ENCODE measurements around the gene CLIP2. TPM values are rescaled to one million over a fixed set of nuclear protein-coding genes. Genes with fewer than 3 reads are reported as not detected.

CLIP2 gene
- total and polyA plus RNA-seq, 2 of the 4 experiments (the other 2 are of a cell fraction) = 18.1 to 20.7 TPM

GRCh38 chr7:74304550-74304949, 15.3 kb downstream of the CLIP2 start:
- no TSS peak for BruUV-seq (replicated peaks)
- Histone ChIP-seq H3K4me1 (ENCODE audit: control insufficient read depth, insufficient read depth, low read length) (peaks cover 23% of the 10 kb centered on the region), H4K5ac (ENCODE audit: low read depth, low read length) (no peak overlapping the region), H3K56ac (ENCODE audit: extremely low read depth, insufficient read depth, low read length) (no peak overlapping the region), H3K14ac (replicated peaks; ENCODE audit: low read depth, low read length) (no peak overlapping the region), H2BK20ac (ENCODE audit: low read depth, low read length) (no peak overlapping the region), H3K27me3 (ENCODE audit: control insufficient read depth, insufficient read depth, low read length) (no peaks in the 10 kb centered on the region), H3K9me3 (ENCODE audit: control insufficient read depth, insufficient read depth, low read length) (no peaks in the 10 kb centered on the region), H2AFZ (replicated peaks; ENCODE audit: low read length, poor library complexity) (no peak overlapping the region), H3K79me1 (ENCODE audit: low read depth in 1 of 2, low read length in 2 of 2) (peaks cover 20 to 80% of the 10 kb centered on the region in 2 experiments), H4K91ac (ENCODE audit: insufficient read depth, low read depth, low read length) (no peak overlapping the region), H3K9me1 (ENCODE audit: insufficient read depth, low read length) (peaks cover 25% of the 10 kb centered on the region), H3K4me2 (ENCODE audit: low read depth, low read length) (no peak overlapping the region), H3K18ac (ENCODE audit: low read depth, low read length) (no peak overlapping the region), H3K4ac (ENCODE audit: low read depth, low read length) (no peak overlapping the region), H2BK5ac (ENCODE audit: low read depth, low read length, poor library complexity, severe bottlenecking) (no peak overlapping the region), H4K20me1 (ENCODE audit: insufficient read depth, low read length) (peaks cover 94% of the 10 kb centered on the region), H2BK120ac (ENCODE audit: low read depth, low read length) (no peak overlapping the region), H3K4me3 (ENCODE audit: insufficient read depth, low read depth, low read length) (no peak overlapping the region), H2BK15ac (ENCODE audit: low read depth, low read length) (no peak overlapping the region), H3K23ac (ENCODE audit: low read depth, low read length) (no peak overlapping the region), H3K27ac (ENCODE audit: insufficient read depth, low read length) (no peak overlapping the region), H4K8ac (ENCODE audit: low read depth in 2 of 2, low read length in 2 of 2) (no peak overlapping the region), H2AK5ac (ENCODE audit: low read depth, low read length) (no peak overlapping the region), H2AK9ac (replicated peaks; ENCODE audit: low read depth, low read length, poor library complexity) (no peak overlapping the region), H3K36me3 (ENCODE audit: control insufficient read depth, insufficient read depth, low read length) (no peaks in the 10 kb centered on the region), H3K9ac (ENCODE audit: low read depth, low read length) (no peak overlapping the region)
- DNase-seq (no peak), ATAC-seq (ENCODE audit: low read depth) (no peak)
- TF ChIP-seq MXI1 (IDR thresholded peaks at IDR 0.05; ENCODE audit: borderline replicate concordance, low read depth, low read length) = no peak
- TF ChIP-seq CEBPB (IDR thresholded peaks at IDR 0.05; ENCODE audit: low read depth, low read length) = peak; percentile 31; the same call in 1 of the 2 replicates
- WGBS, 2 experiments (ENCODE audit: extremely low coverage in 2 of 2, insufficient read length in 1 of 2) = no CpG with 5 or more reads among the region's 2 CpGs
- ChIA-PET POLR2A (ENCODE audit: unreplicated experiment) (no interaction called here), CTCF (no interaction called here)
- intact Hi-C loops (cut with micrococcal nuclease) (no loop called here), in situ Hi-C loops (cut with MboI; ENCODE audit: low sequenced_read_pairs) (no loop called here), dilution Hi-C loops (cut with HindIII; ENCODE audit: low sequenced_read_pairs, unreplicated experiment) (no loop called here)
